Measurements from ENCODE around the gene PPP4R4.

The PPP4R4 gene

DNA sequence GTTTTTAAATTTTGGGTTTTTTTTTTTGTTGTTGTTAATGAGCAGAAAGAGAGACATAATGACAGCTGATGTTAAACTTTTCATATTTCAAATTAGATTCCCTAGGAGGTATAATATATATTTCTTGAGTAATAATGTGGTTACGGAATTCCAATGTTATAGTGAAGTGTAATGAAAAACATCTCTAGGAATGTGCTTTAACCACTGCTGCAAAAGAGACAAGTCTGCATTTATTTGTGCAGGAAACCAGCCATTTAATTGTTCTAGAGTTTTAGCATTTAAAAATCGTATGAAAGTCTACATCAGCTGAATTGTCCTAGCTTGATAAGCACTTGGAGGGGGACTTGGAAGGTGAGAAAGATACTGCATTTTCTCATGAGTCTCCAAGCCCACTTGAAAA, 104.6 kb downstream of the PPP4R4 start:
- in situ Hi-C loops (cut with HindIII; ENCODE audit: low sequenced_read_pairs), result no loop called here
- TF ChIP-seq, protein P1, sequence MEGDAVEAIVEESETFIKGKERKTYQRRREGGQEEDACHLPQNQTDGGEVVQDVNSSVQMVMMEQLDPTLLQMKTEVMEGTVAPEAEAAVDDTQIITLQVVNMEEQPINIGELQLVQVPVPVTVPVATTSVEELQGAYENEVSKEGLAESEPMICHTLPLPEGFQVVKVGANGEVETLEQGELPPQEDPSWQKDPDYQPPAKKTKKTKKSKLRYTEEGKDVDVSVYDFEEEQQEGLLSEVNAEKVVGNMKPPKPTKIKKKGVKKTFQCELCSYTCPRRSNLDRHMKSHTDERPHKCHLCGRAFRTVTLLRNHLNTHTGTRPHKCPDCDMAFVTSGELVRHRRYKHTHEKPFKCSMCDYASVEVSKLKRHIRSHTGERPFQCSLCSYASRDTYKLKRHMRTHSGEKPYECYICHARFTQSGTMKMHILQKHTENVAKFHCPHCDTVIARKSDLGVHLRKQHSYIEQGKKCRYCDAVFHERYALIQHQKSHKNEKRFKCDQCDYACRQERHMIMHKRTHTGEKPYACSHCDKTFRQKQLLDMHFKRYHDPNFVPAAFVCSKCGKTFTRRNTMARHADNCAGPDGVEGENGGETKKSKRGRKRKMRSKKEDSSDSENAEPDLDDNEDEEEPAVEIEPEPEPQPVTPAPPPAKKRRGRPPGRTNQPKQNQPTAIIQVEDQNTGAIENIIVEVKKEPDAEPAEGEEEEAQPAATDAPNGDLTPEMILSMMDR (IDR thresholded peaks at IDR 0.05; ENCODE audit: low read depth, low read length, missing control alignments), result no peak
- H3K4me3 ChIP-seq (ENCODE audit: low read depth, low read length), result no peak overlapping the region
- DNase-seq (ENCODE audit: low read depth), result no peak

DNA sequence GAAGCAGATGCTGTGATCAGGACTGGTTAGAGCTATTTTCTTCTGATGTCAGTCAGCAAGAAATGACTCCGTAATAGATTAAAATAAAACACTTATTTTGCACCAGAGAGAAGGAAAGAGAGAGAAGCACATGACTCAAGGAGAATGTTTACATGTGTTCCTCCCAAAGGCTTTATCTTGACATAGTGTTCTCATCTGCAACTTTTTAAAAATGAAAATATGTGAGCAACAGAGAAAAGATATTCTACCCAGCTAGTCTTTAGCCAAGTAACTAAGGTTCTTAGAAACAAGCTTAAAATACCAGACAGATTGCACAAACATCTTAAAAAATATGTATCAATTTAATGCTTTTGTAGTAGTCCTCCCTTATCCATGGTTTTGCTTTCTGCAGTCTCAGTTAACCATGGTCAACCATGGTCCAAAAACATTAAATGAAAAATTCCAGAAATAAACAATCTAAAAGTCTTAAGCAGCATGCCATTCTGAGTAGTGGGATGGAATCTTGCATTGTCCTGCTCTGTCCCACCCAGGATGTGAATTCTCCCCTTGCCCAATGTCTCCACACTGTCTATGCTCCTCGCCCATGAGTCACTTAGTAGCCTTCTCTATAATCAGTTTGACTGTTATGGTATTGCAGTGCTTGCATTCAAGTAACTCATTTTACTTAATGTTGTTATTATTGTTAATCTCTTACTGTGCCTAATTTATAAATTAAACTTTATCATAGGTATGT, 109.0 kb downstream of the PPP4R4 start:
- in situ Hi-C loops (cut with HindIII; ENCODE audit: low sequenced_read_pairs), result no loop called here
- TF ChIP-seq, protein P1 (IDR thresholded peaks at IDR 0.05; ENCODE audit: low read depth, low read length, missing control alignments), result no peak
- no peak for DNase-seq (ENCODE audit: low read depth)
- no peak overlapping the region for H3K4me3 ChIP-seq (ENCODE audit: low read depth, low read length)

DNA sequence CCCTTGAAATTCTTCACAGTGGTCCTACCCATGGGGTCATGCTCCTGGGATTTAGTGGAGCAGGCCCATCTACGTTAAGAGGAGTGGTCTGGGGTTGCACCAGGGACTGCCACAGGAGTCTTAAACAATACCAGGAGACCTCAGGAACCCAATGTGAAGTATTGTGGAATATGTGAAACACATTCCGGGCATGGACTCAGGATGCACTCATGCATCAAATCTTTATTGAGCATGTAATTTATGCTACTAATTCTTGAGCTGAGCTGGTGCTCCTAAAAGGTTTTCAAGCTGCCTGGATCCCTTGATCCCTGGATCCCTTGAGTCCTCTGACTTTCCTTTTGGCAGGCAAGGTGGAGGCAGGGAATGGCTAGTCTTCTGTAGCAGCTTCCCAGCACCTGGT, 110.1 kb downstream of the PPP4R4 start:
- TF ChIP-seq, protein P1 (IDR thresholded peaks at IDR 0.05; ENCODE audit: low read depth, low read length, missing control alignments), result no peak
- in situ Hi-C loops (cut with HindIII; ENCODE audit: low sequenced_read_pairs), result no loop called here
- H3K4me3 ChIP-seq (ENCODE audit: low read depth, low read length), result no peak overlapping the region
- DNase-seq (ENCODE audit: low read depth), result peak; percentile 12

DNA sequence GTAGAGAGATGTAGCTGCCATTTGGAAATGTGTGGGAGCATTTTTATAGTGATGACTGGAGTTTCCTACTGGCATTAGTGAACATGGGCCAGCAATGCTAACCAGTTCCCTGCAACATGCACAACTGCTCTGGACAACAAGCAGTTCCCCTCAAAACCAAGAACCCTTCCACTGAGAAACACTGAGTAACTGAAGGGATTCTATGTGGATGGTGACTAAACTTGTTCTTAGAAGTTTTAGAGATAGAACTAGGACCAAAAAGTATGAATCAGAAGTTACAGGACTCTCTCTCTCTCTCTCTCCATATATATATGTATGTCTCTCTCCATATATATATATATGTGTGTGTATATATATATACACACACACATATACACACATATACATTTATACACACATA, 111.0 kb downstream of the PPP4R4 start:
- H3K4me3 ChIP-seq (ENCODE audit: low read depth, low read length), result no peak overlapping the region
- DNase-seq (ENCODE audit: low read depth), result no peak
- in situ Hi-C loops (cut with HindIII; ENCODE audit: low sequenced_read_pairs), result no loop called here
- TF ChIP-seq, protein P1 (IDR thresholded peaks at IDR 0.05; ENCODE audit: low read depth, low read length, missing control alignments), result no peak

DNA sequence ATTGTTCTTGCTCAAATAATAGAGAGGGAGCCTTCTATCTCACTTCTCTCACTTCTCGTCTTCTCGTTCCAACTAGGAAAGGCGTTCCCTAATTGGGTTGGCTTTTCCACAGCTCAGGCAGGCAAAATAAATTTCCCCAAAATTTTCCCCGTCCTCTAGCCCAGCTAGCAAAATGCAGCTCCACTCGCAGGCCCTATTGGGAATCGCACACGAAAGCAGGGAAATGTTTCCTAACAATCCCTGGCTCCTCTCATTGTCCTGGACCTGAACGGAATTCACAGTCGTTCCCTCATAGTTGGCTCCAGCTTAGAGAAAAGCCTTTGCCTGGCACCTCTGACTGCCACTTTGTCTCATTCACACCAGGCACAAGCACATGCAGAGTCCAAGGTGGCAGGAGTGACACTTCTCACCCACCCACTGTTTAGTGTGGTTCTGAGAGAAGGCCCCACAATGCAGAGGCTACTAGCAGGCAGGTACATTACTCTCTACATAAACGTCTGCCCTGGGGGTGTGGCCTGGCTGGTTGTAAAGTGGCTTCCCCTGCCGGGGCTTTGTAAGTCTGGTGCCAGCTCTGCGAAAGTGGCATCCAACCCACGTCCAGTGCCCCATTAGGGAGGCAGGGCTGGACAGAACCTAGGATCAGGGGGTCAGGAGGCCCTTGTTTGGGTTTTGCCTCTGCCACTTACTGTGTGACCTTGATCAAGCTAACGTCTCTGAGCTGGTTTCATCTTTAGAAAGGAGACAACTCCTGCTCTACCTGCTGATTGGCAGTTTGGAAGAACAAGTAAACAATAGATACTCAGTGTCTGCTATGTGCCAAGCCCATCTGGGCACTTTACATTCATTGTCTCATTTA, 114.7 kb downstream of the PPP4R4 start:
- no peak for DNase-seq (ENCODE audit: low read depth)
- in situ Hi-C loops (cut with HindIII; ENCODE audit: low sequenced_read_pairs), result no loop called here
- no peak overlapping the region for H3K4me3 ChIP-seq (ENCODE audit: low read depth, low read length)
- TF ChIP-seq, protein P1 (IDR thresholded peaks at IDR 0.05; ENCODE audit: low read depth, low read length, missing control alignments), result no peak

DNA sequence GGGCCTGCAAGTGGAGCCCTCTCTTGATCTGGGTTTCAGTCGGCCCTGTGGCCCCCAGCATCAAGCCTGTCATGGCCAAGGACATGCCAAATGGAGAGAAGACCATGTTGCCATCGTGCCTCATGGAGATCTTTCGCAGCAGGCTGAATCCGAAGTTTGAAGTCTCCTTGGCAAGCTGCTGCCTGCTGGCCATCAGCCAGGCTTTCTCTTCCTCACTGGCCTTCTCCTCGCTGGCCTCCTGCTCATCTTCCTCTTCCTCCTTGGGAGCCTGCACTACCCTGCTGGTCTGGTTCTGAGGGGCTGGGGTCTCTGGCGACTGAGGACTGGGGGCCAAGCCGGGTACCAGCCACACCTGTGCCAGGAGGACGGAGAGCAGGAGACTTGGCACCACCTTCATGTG, 116.1 kb downstream of the PPP4R4 start:
- DNase-seq (ENCODE audit: low read depth), result no peak
- TF ChIP-seq, protein P1 (IDR thresholded peaks at IDR 0.05; ENCODE audit: low read depth, low read length, missing control alignments), result no peak
- in situ Hi-C loops (cut with HindIII; ENCODE audit: low sequenced_read_pairs), result no loop called here
- H3K4me3 ChIP-seq (ENCODE audit: low read depth, low read length), result no peak overlapping the region
